Neural progenitor cell (in vitro differentiated cells): ENCODE results near the gene PCSK2.

ENCODE experiments used
- CTCF ChIP-seq: fragments of 200-600 bp; sonication (generic); IDR thresholded peaks from 2 replicates; pipeline ENCODE4 v1.5.1; 2017; ENCODE audit warnings: antibody characterized with exemption, mild to moderate bottlenecking
- EZH2 ChIP-seq: fragments of 200-600 bp; sonication (generic); IDR thresholded peaks from 2 replicates; pipeline ENCODE4 v1.6.1; 2017; ENCODE audit warnings: antibody characterized with exemption, mild to moderate bottlenecking, moderate library complexity

- TF ChIP-seq EZH2 (no peak), CTCF (no peak)
Measured at GRCh38 chr20:17403461-17403860, 176.6 kb downstream of the PCSK2 start.
